NK-92 (cell line): Measurements from ENCODE around the gene CTNNA3.
"Not testable (repeated sequence)": the region's sequence is repeated elsewhere in the genome, so short reads cannot be mapped to it uniquely, and the experiment has no call there.

Source experiments
- DNase-seq: peaks from one replicate; lab custom pipeline; 2025; ENCODE audit not compliant: unreplicated experiment; lab: John Stamatoyannopoulos, UW

The CTNNA3 gene

GRCh38 chr10:67603701-67604100, 92.3 kb downstream of the CTNNA3 start:
- no peak for DNase-seq

GRCh38 chr10:67603086-67603485, 92.9 kb downstream of the CTNNA3 start:
- DNase-seq: no peak

GRCh38 chr10:67602268-67602950, 93.6 kb downstream of the CTNNA3 start:
- no peak for DNase-seq

- DNase-seq: no peak
Measured at GRCh38 chr10:67599597-67599996, 96.4 kb downstream of the CTNNA3 start.

GRCh38 chr10:67596641-67597040, 99.4 kb downstream of the CTNNA3 start:
- no peak for DNase-seq

GRCh38 chr10:67587771-67588170, 108.2 kb downstream of the CTNNA3 start:
- no peak for DNase-seq

- DNase-seq: no peak
Measured at GRCh38 chr10:67575532-67575931, 120.5 kb downstream of the CTNNA3 start.

GRCh38 chr10:67573484-67573883, 122.5 kb downstream of the CTNNA3 start:
- DNase-seq: no peak

- DNase-seq: no peak
Measured at GRCh38 chr10:67571503-67571902, 124.5 kb downstream of the CTNNA3 start.

- DNase-seq: not testable (repeated sequence)
Measured at GRCh38 chr10:67558311-67558710, 137.7 kb downstream of the CTNNA3 start.

- no peak for DNase-seq
Measured at GRCh38 chr10:67553254-67553653, 142.7 kb downstream of the CTNNA3 start.

- DNase-seq: no peak
Measured at GRCh38 chr10:67550838-67551402, 145.1 kb downstream of the CTNNA3 start.

- no peak for DNase-seq
Measured at GRCh38 chr10:67550046-67550445, 145.9 kb downstream of the CTNNA3 start.

GRCh38 chr10:67549390-67549789, 146.6 kb downstream of the CTNNA3 start:
- DNase-seq: no peak

- DNase-seq: no peak
Measured at GRCh38 chr10:67541411-67541810, 154.6 kb downstream of the CTNNA3 start.

- DNase-seq: no peak
Measured at GRCh38 chr10:67539312-67539711, 156.7 kb downstream of the CTNNA3 start.

- DNase-seq: no peak
Measured at GRCh38 chr10:67537906-67538305, 158.1 kb downstream of the CTNNA3 start.

- DNase-seq: no peak
Measured at GRCh38 chr10:67533376-67533775, 162.6 kb downstream of the CTNNA3 start.

- not testable (repeated sequence) for DNase-seq
Measured at GRCh38 chr10:67530990-67531389, 165.0 kb downstream of the CTNNA3 start.

- no peak for DNase-seq
Measured at GRCh38 chr10:67527351-67527750, 168.6 kb downstream of the CTNNA3 start.

GRCh38 chr10:67521546-67521945, 174.4 kb downstream of the CTNNA3 start:
- no peak for DNase-seq

GRCh38 chr10:67520924-67521520, 175.0 kb downstream of the CTNNA3 start:
- no peak for DNase-seq

- no peak for DNase-seq
Measured at GRCh38 chr10:67519434-67519833, 176.6 kb downstream of the CTNNA3 start.
